CD8-positive, alpha-beta memory T cell (primary cell): ENCODE results near the gene HLA-F. TPM values are rescaled to one million over a fixed set of nuclear protein-coding genes. Genes with fewer than 3 reads are reported as not detected.

ENCODE experiments used
- CTCF ChIA-PET: fragments of 350-600 bp; sonication (Branson Sonifier 250); formaldehyde crosslinking; loops from one replicate; lab custom pipeline; 2021; ENCODE audit warnings: antibody characterized with exemption; lab: Charles Lee
- POLR2A ChIA-PET: fragments of 350-600 bp; sonication (Branson Sonifier 250); formaldehyde crosslinking; loops from one replicate; lab custom pipeline; 2021; ENCODE audit warnings: antibody characterized with exemption; lab: Charles Lee
- DNase-seq, 5 donors: peaks; one replicate each; pipeline versions ENCODE4 v3.0.0 to v3.0.0-alpha.2; 2020 to 2022; ENCODE audit warnings: mixed read lengths in 1 of 5
- H3K27ac ChIP-seq: one replicate; pipeline ENCODE4 v1.7.0; 2013; ENCODE audit warnings: low read depth, mild to moderate bottlenecking, low read length, moderate library complexity
- H3K27me3 ChIP-seq: 2 replicates; pipeline ENCODE4 v1.7.0; 2013; ENCODE audit warnings: low read length, mild to moderate bottlenecking; ENCODE audit not compliant: insufficient read depth, poor library complexity, severe bottlenecking
- H3K36me3 ChIP-seq: 2 replicates; pipeline ENCODE4 v1.7.0; 2013; ENCODE audit warnings: mild to moderate bottlenecking, low read length, moderate library complexity; ENCODE audit not compliant: insufficient read depth
- H3K4me1 ChIP-seq: 2 replicates; pipeline ENCODE4 v1.7.0; 2013; ENCODE audit warnings: mild to moderate bottlenecking, low read length, moderate library complexity; ENCODE audit not compliant: insufficient read depth
- H3K4me3 ChIP-seq: 2 replicates; pipeline ENCODE4 v1.7.0; 2013; ENCODE audit warnings: mild to moderate bottlenecking, low read length
- H3K9me3 ChIP-seq: 2 replicates; pipeline ENCODE4 v1.7.0; 2013; ENCODE audit warnings: mild to moderate bottlenecking, low read length
- H3K27ac Mint-ChIP-seq, 8 donors: one replicate each; pipeline ENCODE4 v1.8.0; 2020 to 2021; ENCODE audit warnings: mixed read lengths in 8 of 8, mild to moderate bottlenecking in 6 of 8, inconsistent platforms in 3 of 8, moderate library complexity in 3 of 8
- H3K27me3 Mint-ChIP-seq, 2 donors: one replicate each; pipeline ENCODE4 v1.8.0; 2020 to 2021; ENCODE audit warnings: mixed read lengths in 2 of 2, mild to moderate bottlenecking in 1 of 2, moderate library complexity in 1 of 2
- H3K36me3 Mint-ChIP-seq, 3 donors: one replicate each; pipeline ENCODE4 v1.8.0; 2020 to 2021; ENCODE audit warnings: mixed read lengths in 3 of 3, inconsistent platforms in 1 of 3, mild to moderate bottlenecking in 1 of 3
- H3K4me1 Mint-ChIP-seq, 3 donors: one replicate each; pipeline ENCODE4 v1.8.0; 2020 to 2021; ENCODE audit warnings: mixed read lengths in 3 of 3, inconsistent platforms in 1 of 3, mild to moderate bottlenecking in 1 of 3
- H3K4me3 Mint-ChIP-seq, 7 donors: one replicate each; pipeline ENCODE4 v1.8.0; 2020 to 2021; ENCODE audit warnings: mixed read lengths in 7 of 7, mild to moderate bottlenecking in 6 of 7, moderate library complexity in 4 of 7, inconsistent platforms in 2 of 7
- H3K9me3 Mint-ChIP-seq, 5 donors: one replicate each; pipeline ENCODE4 v1.8.0; 2020 to 2022; ENCODE audit warnings: mixed read lengths in 5 of 5, mild to moderate bottlenecking in 3 of 5, moderate library complexity in 2 of 5, inconsistent platforms in 1 of 5
- polyA plus RNA-seq: library from polyadenylated mRNA; unstranded; fragments of 300-500 nt; fragmentation: Illumina TruSeq; gene quantifications from one replicate; pipeline ENCODE4 v1.2.3, GENCODE V29; 2021
- total RNA-seq, 2 experiments: library from RNA; stranded (reverse); gene quantifications; one replicate each; pipeline ENCODE4 v1.2.3, GENCODE V29; 2021

Gene HLA-F
- total and polyA plus RNA-seq, 3 experiments from 2014 or later, result 222 to 500 (median 242) TPM

GRCh38 chr6:29729774-29730328 lies 6.6 kb downstream of the HLA-F start:
- Mint-ChIP-seq H3K9me3 (no peaks in the 10 kb centered on the region), H3K27ac (peak overlapping the region in 7 of 8 donors; percentile 0 to 98 (median 57))
- no peak overlapping the region for H3K27ac ChIP-seq

GRCh38 chr6:29730575-29731126 lies 7.4 kb downstream of the HLA-F start:
- Histone ChIP-seq H3K27me3 (no peaks in the 10 kb centered on the region), H3K4me3 (no peak overlapping the region), H3K4me1 (peaks cover 31% of the 10 kb centered on the region), H3K9me3 (no peaks in the 10 kb centered on the region), H3K27ac (no peak overlapping the region), H3K36me3 (peaks cover 16% of the 10 kb centered on the region)
- H3K9me3 Mint-ChIP-seq, result no peaks in the 10 kb centered on the region
- POLR2A ChIA-PET, result interaction anchor here (0.9 kb wide), 1 partner anchor 23 kb away, joined by 5 read pairs; no protein-coding TSS in a partner anchor
- peaks cover 6 to 33% (median 15%) of the 10 kb centered on the region in 3 donors for H3K36me3 Mint-ChIP-seq
- CTCF ChIA-PET, result interaction anchor here (0.9 to 1.0 kb wide), 2 partner anchors 23 to 25 kb away, joined by 3 to 5 read pairs; no protein-coding TSS in a partner anchor
- no peak for DNase-seq
- H3K27me3 Mint-ChIP-seq, result no peaks in the 10 kb centered on the region
- peak overlapping the region in 2 of 7 donors; percentile 8 to 13 for H3K4me3 Mint-ChIP-seq
- peaks cover 58 to 83% (median 71%) of the 10 kb centered on the region in 3 donors for H3K4me1 Mint-ChIP-seq
- H3K27ac Mint-ChIP-seq, result peak overlapping the region; percentile 25 to 98 (median 72)

More at GRCh38 chr6:29729774-29730328, 6.6 kb downstream of the HLA-F start:
- Mint-ChIP-seq H3K4me3 (peak overlapping the region in 1 of 7 donors; percentile 47), H3K27me3 (peaks cover 0 to 5% of the 10 kb centered on the region in 2 donors), H3K4me1 (peaks cover 66 to 90% (median 78%) of the 10 kb centered on the region in 3 donors), H3K36me3 (peaks cover 13 to 41% (median 16%) of the 10 kb centered on the region in 3 donors)
- ChIA-PET CTCF (interaction anchor here (0.9 to 1.0 kb wide), 2 partner anchors 23 to 24 kb away, joined by 3 to 5 read pairs; no protein-coding TSS in a partner anchor), POLR2A (interaction anchor here (0.9 kb wide), 1 partner anchor 24 kb away, joined by 5 read pairs; no protein-coding TSS in a partner anchor)
- H3K9me3 ChIP-seq, result no peaks in the 10 kb centered on the region
- peaks cover 39% of the 10 kb centered on the region for H3K4me1 ChIP-seq
- H3K36me3 ChIP-seq, result peaks cover 24% of the 10 kb centered on the region
- no peaks in the 10 kb centered on the region for H3K27me3 ChIP-seq
- no peak overlapping the region for H3K4me3 ChIP-seq
- no peak for DNase-seq

- Histone ChIP-seq H3K27me3 (no peaks in the 10 kb centered on the region), H3K27ac (no peak overlapping the region)
Measured at GRCh38 chr6:29731281-29731680, 8.0 kb downstream of the HLA-F start.

GRCh38 chr6:29733057-29733456 lies 9.8 kb downstream of the HLA-F start:
- CTCF ChIA-PET, result interaction anchor here (1.4 kb wide), 1 partner anchor 102 kb away, joined by 4 read pairs; no protein-coding TSS in a partner anchor
- POLR2A ChIA-PET, result interaction anchor here (1.4 kb wide), 1 partner anchor 101 kb away, joined by 4 read pairs; no protein-coding TSS in a partner anchor
- Mint-ChIP-seq H3K36me3 (peaks cover 0 to 13% (median 7%) of the 10 kb centered on the region in 3 donors), H3K9me3 (peaks cover 0 to 4% (median 0%) of the 10 kb centered on the region in 5 donors), H3K27ac (no peak overlapping the region), H3K4me3 (no peak overlapping the region), H3K27me3 (no peaks in the 10 kb centered on the region), H3K4me1 (peaks cover 34 to 62% (median 50%) of the 10 kb centered on the region in 3 donors)
- no peaks in the 10 kb centered on the region for H3K9me3 ChIP-seq
- no peaks in the 10 kb centered on the region for H3K27me3 ChIP-seq
- H3K36me3 ChIP-seq, result peaks cover 2% of the 10 kb centered on the region
- H3K4me3 ChIP-seq, result no peak overlapping the region
- DNase-seq, result no peak
- H3K4me1 ChIP-seq, result peaks cover 9% of the 10 kb centered on the region
- no peak overlapping the region for H3K27ac ChIP-seq

More at GRCh38 chr6:29731281-29731680, 8.0 kb downstream of the HLA-F start:
- Mint-ChIP-seq H3K4me1 (peaks cover 52 to 77% (median 65%) of the 10 kb centered on the region in 3 donors), H3K9me3 (peaks cover 0 to 4% (median 0%) of the 10 kb centered on the region in 5 donors), H3K4me3 (no peak overlapping the region), H3K36me3 (peaks cover 0 to 26% (median 14%) of the 10 kb centered on the region in 3 donors), H3K27ac (peak overlapping the region in 5 of 8 donors; percentile 25 to 98 (median 81)), H3K27me3 (no peaks in the 10 kb centered on the region)
- POLR2A ChIA-PET, result interaction anchor here (0.9 kb wide), 1 partner anchor 18 kb away, joined by 4 read pairs; no protein-coding TSS in a partner anchor
- CTCF ChIA-PET, result interaction anchor here (1.1 kb wide), 1 partner anchor 22 kb away, joined by 5 read pairs; no protein-coding TSS in a partner anchor
- H3K36me3 ChIP-seq, result peaks cover 11% of the 10 kb centered on the region
- no peaks in the 10 kb centered on the region for H3K9me3 ChIP-seq
- H3K4me3 ChIP-seq, result no peak overlapping the region
- no peak for DNase-seq
- H3K4me1 ChIP-seq, result peaks cover 25% of the 10 kb centered on the region

- POLR2A ChIA-PET, result interaction anchor here (0.6 to 1.4 kb wide), 4 partner anchors 9 to 100 kb away, joined by 3 to 5 read pairs (median 4); no protein-coding TSS in a partner anchor
- Histone ChIP-seq H3K27me3 (no peaks in the 10 kb centered on the region), H3K4me3 (no peak overlapping the region), H3K36me3 (no peaks in the 10 kb centered on the region), H3K9me3 (no peaks in the 10 kb centered on the region), H3K4me1 (peaks cover 9% of the 10 kb centered on the region), H3K27ac (no peak overlapping the region)
- Mint-ChIP-seq H3K36me3 (peaks cover 0 to 9% (median 8%) of the 10 kb centered on the region in 3 donors), H3K9me3 (peaks cover 0 to 4% (median 0%) of the 10 kb centered on the region in 5 donors), H3K27me3 (no peaks in the 10 kb centered on the region), H3K4me3 (no peak overlapping the region), H3K4me1 (peaks cover 25 to 51% (median 40%) of the 10 kb centered on the region in 3 donors), H3K27ac (peak overlapping the region in 4 of 8 donors; percentile 27 to 80 (median 44))
- no peak for DNase-seq
- CTCF ChIA-PET, result interaction anchor here (0.7 to 6.2 kb wide), 5 partner anchors 17 to 279 kb away, joined by 3 to 126 read pairs (median 4); no protein-coding TSS in a partner anchor
Measured at GRCh38 chr6:29734046-29735018, 11.1 kb downstream of the HLA-F start.

- no peak overlapping the region for H3K4me3 ChIP-seq
- Mint-ChIP-seq H3K27ac (no peak overlapping the region), H3K4me3 (no peak overlapping the region), H3K27me3 (no peaks in the 10 kb centered on the region), H3K36me3 (peaks cover 0 to 10% (median 9%) of the 10 kb centered on the region in 3 donors), H3K4me1 (peaks cover 6 to 29% (median 18%) of the 10 kb centered on the region in 3 donors), H3K9me3 (peaks cover 0 to 4% (median 0%) of the 10 kb centered on the region in 5 donors)
- POLR2A ChIA-PET, result interaction anchor here (1.8 to 2.0 kb wide), 2 partner anchors 10 to 16 kb away, joined by 5 to 8 read pairs; no protein-coding TSS in a partner anchor
- H3K27me3 ChIP-seq, result no peaks in the 10 kb centered on the region
- H3K4me1 ChIP-seq, result no peaks in the 10 kb centered on the region
- CTCF ChIA-PET, result interaction anchor here (0.6 to 6.2 kb wide), 9 partner anchors 9 to 98 kb away, joined by 3 to 126 read pairs (median 9); no protein-coding TSS in a partner anchor
- no peak for DNase-seq
- no peaks in the 10 kb centered on the region for H3K36me3 ChIP-seq
- H3K27ac ChIP-seq, result no peak overlapping the region
- no peaks in the 10 kb centered on the region for H3K9me3 ChIP-seq
Measured at GRCh38 chr6:29736563-29736962, 13.3 kb downstream of the HLA-F start.
